Neural cell (in vitro differentiated cells): ENCODE results near the gene POU2AF3. TPM values are rescaled to one million over a fixed set of nuclear protein-coding genes. Genes with fewer than 3 reads are reported as not detected.

Experiments
- H2AFZ ChIP-seq: fragments of 200-600, 300-800 bp; sonication (generic), shearing (Covaris generic); 2 replicates; pipeline ENCODE4 v1.6.0; 2014; ENCODE audit warnings: low read depth, mild to moderate bottlenecking, antibody characterized with exemption, low read length, moderate library complexity
- H3F3A ChIP-seq: fragments of 200-600 bp; shearing (Covaris generic); 2 replicates; pipeline ENCODE4 v1.6.1; 2016; ENCODE audit warnings: mild to moderate bottlenecking, moderate library complexity, mixed read lengths, antibody characterized with exemption, low read length; ENCODE audit not compliant: insufficient read depth, poor library complexity, severe bottlenecking
- H3K27ac ChIP-seq: fragments of 200-600, 300-800 bp; sonication (generic), shearing (Covaris generic); 2 replicates; pipeline ENCODE4 v1.5.1; 2014; ENCODE audit warnings: mild to moderate bottlenecking, low read length, moderate library complexity
- H3K27me3 ChIP-seq: fragments of 300-800, 200-600 bp; sonication (generic), shearing (Covaris generic); 2 replicates; pipeline ENCODE4 v1.6.0; 2014; ENCODE audit warnings: mild to moderate bottlenecking, low read depth, low read length, moderate library complexity; ENCODE audit not compliant: insufficient read depth
- H3K36me3 ChIP-seq: fragments of 300-800, 200-600 bp; sonication (generic), shearing (Covaris generic); 2 replicates; pipeline ENCODE4 v1.5.1; 2014; ENCODE audit warnings: mild to moderate bottlenecking, antibody characterized with exemption, low read length, moderate library complexity; ENCODE audit not compliant: insufficient read depth
- H3K4me2 ChIP-seq: fragments of 300-800, 200-600 bp; sonication (generic), shearing (Covaris generic); 2 replicates; pipeline ENCODE4 v1.6.0; 2014; ENCODE audit warnings: mild to moderate bottlenecking, low read length
- H3K4me3 ChIP-seq: fragments of 300-800, 200-600 bp; sonication (generic), shearing (Covaris generic); 2 replicates; pipeline ENCODE4 v1.5.1; 2014; ENCODE audit warnings: mild to moderate bottlenecking, low read length, moderate library complexity
- H3K79me2 ChIP-seq: fragments of 200-600 bp; shearing (Covaris generic); replicated peaks from 2 replicates; pipeline ENCODE4 v1.6.0; 2014; ENCODE audit warnings: mild to moderate bottlenecking, low read length, moderate library complexity; ENCODE audit not compliant: insufficient read depth
- H3K9ac ChIP-seq: fragments of 300-800, 200-600 bp; sonication (generic), shearing (Covaris generic); 2 replicates; pipeline ENCODE4 v1.6.1; 2016; ENCODE audit warnings: mild to moderate bottlenecking, low read length, mixed read lengths
- H3K9me2 ChIP-seq: fragments of 200-600 bp; shearing (Covaris generic); 2 replicates; pipeline ENCODE4 v1.6.1; 2016; ENCODE audit warnings: mild to moderate bottlenecking, low read length, mixed read lengths; ENCODE audit not compliant: insufficient read depth
- H3K9me3 ChIP-seq: fragments of 200-600, 300-800 bp; sonication (generic), shearing (Covaris generic); 2 replicates; pipeline ENCODE4 v1.6.1; 2016; ENCODE audit warnings: mild to moderate bottlenecking, mixed run types, low read length, moderate library complexity, mixed read lengths
- H4K20me1 ChIP-seq: fragments of 200-600 bp; shearing (Covaris generic); 2 replicates; pipeline ENCODE4 v1.6.1; 2016; ENCODE audit warnings: mild to moderate bottlenecking, mixed run types; ENCODE audit not compliant: insufficient read depth
- EP300 ChIP-seq: fragments of 450-650 bp; conservative IDR thresholded peaks from 2 replicates; pipeline ENCODE4 v1.6.1; 2014; ENCODE audit warnings: antibody characterized with exemption, mild to moderate bottlenecking, moderate library complexity; ENCODE audit not compliant: poor library complexity, severe bottlenecking
- EZH2 ChIP-seq: fragments of 200-600, 300-800 bp; shearing (Covaris generic), sonication (generic); IDR thresholded peaks from 2 replicates; pipeline ENCODE4 v1.6.1; 2014; ENCODE audit warnings: antibody characterized with exemption, low read length, borderline replicate concordance, mild to moderate bottlenecking; ENCODE audit not compliant: insufficient read depth, poor library complexity, severe bottlenecking
- MXI1 ChIP-seq: fragments of 450-650 bp; conservative IDR thresholded peaks from 2 replicates; pipeline ENCODE4 v1.6.1; 2014; ENCODE audit warnings: antibody characterized with exemption, mild to moderate bottlenecking; ENCODE audit not compliant: poor library complexity, severe bottlenecking
- POLR2AphosphoS5 ChIP-seq: IDR thresholded peaks from 2 replicates; pipeline ENCODE4 v1.6.1; 2012
- RAD21 ChIP-seq: fragments of 450-650 bp; conservative IDR thresholded peaks from 2 replicates; pipeline ENCODE4 v1.6.1; 2014; ENCODE audit warnings: antibody characterized with exemption, mild to moderate bottlenecking, moderate library complexity
- SMC3 ChIP-seq: fragments of 450-650 bp; conservative IDR thresholded peaks from 2 replicates; pipeline ENCODE4 v1.6.1; 2014; ENCODE audit warnings: antibody characterized with exemption, mild to moderate bottlenecking, moderate library complexity; ENCODE audit not compliant: poor library complexity
- TAF1 ChIP-seq: IDR thresholded peaks from 2 replicates; pipeline ENCODE4 v1.6.1; 2012; ENCODE audit warnings: low read depth
- polyA plus RNA-seq: library from polyadenylated mRNA; depleted of rRNA; stranded (reverse); fragments of >200 nt; gene quantifications from 2 replicates; pipeline ENCODE4 v1.2.3, GENCODE V29; 2014
- TF ChIP-seq, protein P1 (sequence below): IDR thresholded peaks from 2 replicates; pipeline ENCODE4 v1.6.1; 2012; ENCODE audit warnings: borderline replicate concordance
- TF ChIP-seq, protein P2 (sequence below): fragments of 450-650 bp; IDR thresholded peaks from 2 replicates; pipeline ENCODE4 v1.5.1; 2014; ENCODE audit warnings: antibody characterized with exemption, mild to moderate bottlenecking, moderate library complexity; ENCODE audit not compliant: poor library complexity, severe bottlenecking

POU2AF3 gene
- polyA plus RNA-seq, 1 donor from 2014 or later = not detected

DNA sequence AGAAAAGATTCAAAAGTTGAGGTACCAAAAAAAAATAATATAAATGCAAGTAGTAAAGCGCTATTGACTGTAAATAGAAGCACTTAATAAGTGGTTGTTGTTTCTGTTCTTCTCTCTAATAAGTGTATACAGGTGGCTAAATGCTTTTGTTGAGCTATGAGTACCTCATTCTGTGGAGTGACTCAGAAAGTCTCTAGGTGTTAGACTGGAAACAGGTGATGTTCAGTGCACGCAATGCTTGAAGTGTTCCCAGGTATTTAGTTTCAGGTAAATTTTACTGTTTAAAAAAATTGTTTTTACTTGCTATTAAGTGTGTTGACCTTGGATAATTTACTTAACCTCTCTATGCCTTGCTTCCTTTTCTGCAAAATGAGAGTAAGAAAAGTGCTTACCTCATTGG is 24.2 kb downstream of the POU2AF3 start:
- H3K9me2 ChIP-seq = no peaks in the 10 kb centered on the region
- H3K4me3 ChIP-seq = no peak overlapping the region
- no peaks in the 10 kb centered on the region for H4K20me1 ChIP-seq
- H3K4me2 ChIP-seq = no peak overlapping the region
- no peaks in the 10 kb centered on the region for H3K36me3 ChIP-seq
- no peak overlapping the region for H3K27ac ChIP-seq
- H3F3A ChIP-seq = no peaks in the 10 kb centered on the region
- H3K27me3 ChIP-seq = no peaks in the 10 kb centered on the region
- TF ChIP-seq EZH2 = no peak
- TF ChIP-seq SMC3 = no peak
- no peak for TF ChIP-seq MXI1
- no peak for TF ChIP-seq RAD21
- TF ChIP-seq, protein P1, sequence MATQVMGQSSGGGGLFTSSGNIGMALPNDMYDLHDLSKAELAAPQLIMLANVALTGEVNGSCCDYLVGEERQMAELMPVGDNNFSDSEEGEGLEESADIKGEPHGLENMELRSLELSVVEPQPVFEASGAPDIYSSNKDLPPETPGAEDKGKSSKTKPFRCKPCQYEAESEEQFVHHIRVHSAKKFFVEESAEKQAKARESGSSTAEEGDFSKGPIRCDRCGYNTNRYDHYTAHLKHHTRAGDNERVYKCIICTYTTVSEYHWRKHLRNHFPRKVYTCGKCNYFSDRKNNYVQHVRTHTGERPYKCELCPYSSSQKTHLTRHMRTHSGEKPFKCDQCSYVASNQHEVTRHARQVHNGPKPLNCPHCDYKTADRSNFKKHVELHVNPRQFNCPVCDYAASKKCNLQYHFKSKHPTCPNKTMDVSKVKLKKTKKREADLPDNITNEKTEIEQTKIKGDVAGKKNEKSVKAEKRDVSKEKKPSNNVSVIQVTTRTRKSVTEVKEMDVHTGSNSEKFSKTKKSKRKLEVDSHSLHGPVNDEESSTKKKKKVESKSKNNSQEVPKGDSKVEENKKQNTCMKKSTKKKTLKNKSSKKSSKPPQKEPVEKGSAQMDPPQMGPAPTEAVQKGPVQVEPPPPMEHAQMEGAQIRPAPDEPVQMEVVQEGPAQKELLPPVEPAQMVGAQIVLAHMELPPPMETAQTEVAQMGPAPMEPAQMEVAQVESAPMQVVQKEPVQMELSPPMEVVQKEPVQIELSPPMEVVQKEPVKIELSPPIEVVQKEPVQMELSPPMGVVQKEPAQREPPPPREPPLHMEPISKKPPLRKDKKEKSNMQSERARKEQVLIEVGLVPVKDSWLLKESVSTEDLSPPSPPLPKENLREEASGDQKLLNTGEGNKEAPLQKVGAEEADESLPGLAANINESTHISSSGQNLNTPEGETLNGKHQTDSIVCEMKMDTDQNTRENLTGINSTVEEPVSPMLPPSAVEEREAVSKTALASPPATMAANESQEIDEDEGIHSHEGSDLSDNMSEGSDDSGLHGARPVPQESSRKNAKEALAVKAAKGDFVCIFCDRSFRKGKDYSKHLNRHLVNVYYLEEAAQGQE = no peak
- TF ChIP-seq POLR2AphosphoS5 = no peak
- TF ChIP-seq EP300 = no peak
- no peak for TF ChIP-seq TAF1
- TF ChIP-seq, protein P2, sequence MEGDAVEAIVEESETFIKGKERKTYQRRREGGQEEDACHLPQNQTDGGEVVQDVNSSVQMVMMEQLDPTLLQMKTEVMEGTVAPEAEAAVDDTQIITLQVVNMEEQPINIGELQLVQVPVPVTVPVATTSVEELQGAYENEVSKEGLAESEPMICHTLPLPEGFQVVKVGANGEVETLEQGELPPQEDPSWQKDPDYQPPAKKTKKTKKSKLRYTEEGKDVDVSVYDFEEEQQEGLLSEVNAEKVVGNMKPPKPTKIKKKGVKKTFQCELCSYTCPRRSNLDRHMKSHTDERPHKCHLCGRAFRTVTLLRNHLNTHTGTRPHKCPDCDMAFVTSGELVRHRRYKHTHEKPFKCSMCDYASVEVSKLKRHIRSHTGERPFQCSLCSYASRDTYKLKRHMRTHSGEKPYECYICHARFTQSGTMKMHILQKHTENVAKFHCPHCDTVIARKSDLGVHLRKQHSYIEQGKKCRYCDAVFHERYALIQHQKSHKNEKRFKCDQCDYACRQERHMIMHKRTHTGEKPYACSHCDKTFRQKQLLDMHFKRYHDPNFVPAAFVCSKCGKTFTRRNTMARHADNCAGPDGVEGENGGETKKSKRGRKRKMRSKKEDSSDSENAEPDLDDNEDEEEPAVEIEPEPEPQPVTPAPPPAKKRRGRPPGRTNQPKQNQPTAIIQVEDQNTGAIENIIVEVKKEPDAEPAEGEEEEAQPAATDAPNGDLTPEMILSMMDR = no peak
- no peaks in the 10 kb centered on the region for H3K79me2 ChIP-seq
- no peak overlapping the region for H2AFZ ChIP-seq
- H3K9ac ChIP-seq = no peak overlapping the region
- no peaks in the 10 kb centered on the region for H3K9me3 ChIP-seq

DNA sequence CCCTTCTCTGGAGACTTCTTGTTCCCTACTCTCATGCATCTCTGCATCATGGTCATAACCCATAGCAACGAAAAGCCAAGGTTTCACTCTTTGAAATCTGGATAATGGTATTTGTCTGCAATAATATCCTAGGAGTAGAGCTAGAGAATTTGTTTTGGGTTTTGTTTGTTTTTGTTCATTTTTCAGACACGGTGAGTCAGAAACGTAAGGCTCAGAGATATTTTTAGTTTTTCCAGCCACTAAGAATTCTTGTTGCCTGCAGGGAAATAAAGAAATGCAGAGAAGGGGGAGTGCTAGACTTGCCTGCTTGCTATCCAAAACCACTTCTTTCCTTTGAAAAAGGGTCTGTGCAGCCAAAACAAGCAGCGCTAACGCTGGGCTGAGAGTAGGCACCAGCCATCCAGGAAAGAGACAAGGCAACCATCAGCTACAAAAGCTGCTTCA is 26.0 kb downstream of the POU2AF3 start:
- no peak overlapping the region for H3K4me2 ChIP-seq
- no peaks in the 10 kb centered on the region for H4K20me1 ChIP-seq
- H3F3A ChIP-seq = no peaks in the 10 kb centered on the region
- H3K36me3 ChIP-seq = no peaks in the 10 kb centered on the region
- H3K27ac ChIP-seq = no peak overlapping the region
- H3K9ac ChIP-seq = no peak overlapping the region
- H3K27me3 ChIP-seq = no peaks in the 10 kb centered on the region
- H3K4me3 ChIP-seq = no peak overlapping the region
- no peaks in the 10 kb centered on the region for H3K79me2 ChIP-seq
- H3K9me2 ChIP-seq = no peaks in the 10 kb centered on the region
- H2AFZ ChIP-seq = no peak overlapping the region
- TF ChIP-seq EP300 (no peak), TAF1 (no peak), RAD21 (no peak), EZH2 (no peak), POLR2AphosphoS5 (no peak), SMC3 (no peak), MXI1 (no peak)
- TF ChIP-seq, protein P2 = no peak
- TF ChIP-seq, protein P1 = no peak
- H3K9me3 ChIP-seq = no peaks in the 10 kb centered on the region
